ENCODE results near the gene MYO18A. TPM values are rescaled to one million over a fixed set of nuclear protein-coding genes. Genes with fewer than 3 reads are reported as not detected.

MYO18A gene
- total RNA-seq, 2 donors from 2014 or later = 43.8 to 56.7 TPM

DNA sequence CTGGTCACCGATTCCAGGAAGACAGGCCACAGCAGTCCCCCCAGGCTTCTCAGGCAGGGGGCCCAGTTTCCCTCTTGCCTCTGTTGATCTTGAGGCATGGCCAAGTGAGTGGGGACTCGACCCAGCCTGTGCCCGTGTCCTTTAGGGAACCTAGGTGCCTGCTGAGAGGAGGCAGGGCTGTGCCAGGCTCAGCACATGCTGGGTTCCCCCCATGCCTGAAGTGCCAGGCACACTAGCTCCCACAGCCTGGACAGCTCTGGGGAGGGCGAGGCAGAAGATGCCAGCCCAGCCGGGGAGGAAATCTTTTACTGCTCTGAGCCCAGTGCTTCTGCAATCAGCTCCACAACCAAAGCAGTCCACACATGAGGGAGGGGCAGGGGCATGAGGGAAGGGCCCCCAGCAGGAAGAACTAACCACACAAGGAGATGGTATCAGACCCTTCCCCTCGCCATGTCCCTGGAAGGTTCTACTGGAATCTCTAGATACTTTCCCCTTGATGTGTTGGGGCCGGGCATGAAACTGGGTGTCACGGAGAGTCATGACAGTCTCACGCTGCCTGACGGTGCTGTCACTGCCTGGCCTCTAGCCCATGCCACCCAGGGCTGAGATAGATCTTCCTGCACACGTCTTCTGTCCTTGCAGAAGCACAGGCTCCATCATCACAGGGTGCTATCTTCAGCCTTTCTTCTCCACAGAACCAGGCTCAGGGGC lies 25.5 kb downstream of the MYO18A start:
- no peaks in the 10 kb centered on the region for H3K27me3 Mint-ChIP-seq (ENCODE audit: insufficient read depth)
- H3K27me3 ChIP-seq (ENCODE audit: control insufficient read depth, insufficient read depth, low read length, poor library complexity, severe bottlenecking) = no peaks in the 10 kb centered on the region
- peak overlapping the region; percentile 95 for H3K27ac Mint-ChIP-seq
- H3K36me3 Mint-ChIP-seq (ENCODE audit: low read depth) = no peaks in the 10 kb centered on the region
- WGBS, 2 experiments (ENCODE audit: insufficient coverage in 1 of 2, insufficient read length in 1 of 2) = 94 to 97% methylated on average over 8 to 11 of the region's 11 CpGs
- H3K27ac ChIP-seq (ENCODE audit: low read depth, low read length) = no peak overlapping the region
- H3K9ac ChIP-seq (ENCODE audit: extremely low read depth, low read length, poor library complexity, severe bottlenecking) = no peak overlapping the region
- H3K4me1 ChIP-seq (ENCODE audit: control insufficient read depth, insufficient read depth, low read length) = peaks cover 11% of the 10 kb centered on the region
- H3K36me3 ChIP-seq (ENCODE audit: control insufficient read depth, insufficient read depth, low read length) = no peaks in the 10 kb centered on the region
- no peaks in the 10 kb centered on the region for H3K9me3 Mint-ChIP-seq
- no peak for DNase-seq
- TF ChIP-seq, protein P1, sequence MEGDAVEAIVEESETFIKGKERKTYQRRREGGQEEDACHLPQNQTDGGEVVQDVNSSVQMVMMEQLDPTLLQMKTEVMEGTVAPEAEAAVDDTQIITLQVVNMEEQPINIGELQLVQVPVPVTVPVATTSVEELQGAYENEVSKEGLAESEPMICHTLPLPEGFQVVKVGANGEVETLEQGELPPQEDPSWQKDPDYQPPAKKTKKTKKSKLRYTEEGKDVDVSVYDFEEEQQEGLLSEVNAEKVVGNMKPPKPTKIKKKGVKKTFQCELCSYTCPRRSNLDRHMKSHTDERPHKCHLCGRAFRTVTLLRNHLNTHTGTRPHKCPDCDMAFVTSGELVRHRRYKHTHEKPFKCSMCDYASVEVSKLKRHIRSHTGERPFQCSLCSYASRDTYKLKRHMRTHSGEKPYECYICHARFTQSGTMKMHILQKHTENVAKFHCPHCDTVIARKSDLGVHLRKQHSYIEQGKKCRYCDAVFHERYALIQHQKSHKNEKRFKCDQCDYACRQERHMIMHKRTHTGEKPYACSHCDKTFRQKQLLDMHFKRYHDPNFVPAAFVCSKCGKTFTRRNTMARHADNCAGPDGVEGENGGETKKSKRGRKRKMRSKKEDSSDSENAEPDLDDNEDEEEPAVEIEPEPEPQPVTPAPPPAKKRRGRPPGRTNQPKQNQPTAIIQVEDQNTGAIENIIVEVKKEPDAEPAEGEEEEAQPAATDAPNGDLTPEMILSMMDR (conservative IDR thresholded peaks at IDR 0.05) = no peak
- no peak overlapping the region for H3K4me3 ChIP-seq (ENCODE audit: low read length)
- H3K4me3 Mint-ChIP-seq = no peak overlapping the region
- H3K4me1 Mint-ChIP-seq = peaks cover 29% of the 10 kb centered on the region
- no peaks in the 10 kb centered on the region for H3K9me3 ChIP-seq (ENCODE audit: control insufficient read depth, low read length)

- Histone ChIP-seq H3K36me3 (ENCODE audit: control insufficient read depth, insufficient read depth, low read length) (no peaks in the 10 kb centered on the region), H3K4me3 (ENCODE audit: low read length) (no peak overlapping the region), H3K27ac (ENCODE audit: low read depth, low read length) (peak overlapping the region; percentile 30), H3K27me3 (ENCODE audit: control insufficient read depth, insufficient read depth, low read length, poor library complexity, severe bottlenecking) (no peaks in the 10 kb centered on the region), H3K9me3 (ENCODE audit: control insufficient read depth, low read length) (no peaks in the 10 kb centered on the region), H3K9ac (ENCODE audit: extremely low read depth, low read length, poor library complexity, severe bottlenecking) (no peak overlapping the region), H3K4me1 (ENCODE audit: control insufficient read depth, insufficient read depth, low read length) (peaks cover 15% of the 10 kb centered on the region)
- peak overlapping the region; percentile 92 for H3K27ac Mint-ChIP-seq
- peak; percentile 82 for DNase-seq
- no peaks in the 10 kb centered on the region for H3K36me3 Mint-ChIP-seq (ENCODE audit: low read depth)
- H3K9me3 Mint-ChIP-seq = no peaks in the 10 kb centered on the region
- TF ChIP-seq, protein P1 (conservative IDR thresholded peaks at IDR 0.05) = no peak
- no peak overlapping the region for H3K4me3 Mint-ChIP-seq
- H3K4me1 Mint-ChIP-seq = peaks cover 47% of the 10 kb centered on the region
- no peaks in the 10 kb centered on the region for H3K27me3 Mint-ChIP-seq (ENCODE audit: insufficient read depth)
- WGBS, 2 experiments (ENCODE audit: insufficient coverage in 1 of 2, insufficient read length in 1 of 2) = 68% methylated on average over 4 of the region's 4 CpGs; no CpG with 5 or more reads in 1 of the 2 experiments
Measured at GRCh38 chr17:29151567-29151966, 28.6 kb downstream of the MYO18A start.

GRCh38 chr17:29150161-29150560 lies 30.0 kb downstream of the MYO18A start:
- no peaks in the 10 kb centered on the region for H3K27me3 ChIP-seq (ENCODE audit: control insufficient read depth, insufficient read depth, low read length, poor library complexity, severe bottlenecking)
- no peaks in the 10 kb centered on the region for H3K36me3 ChIP-seq (ENCODE audit: control insufficient read depth, insufficient read depth, low read length)
- H3K9me3 ChIP-seq (ENCODE audit: control insufficient read depth, low read length) = no peaks in the 10 kb centered on the region
- no peak overlapping the region for H3K4me3 ChIP-seq (ENCODE audit: low read length)
- Mint-ChIP-seq H3K9me3 (no peaks in the 10 kb centered on the region), H3K27me3 (ENCODE audit: insufficient read depth) (no peaks in the 10 kb centered on the region), H3K27ac (no peak overlapping the region), H3K4me1 (peaks cover 40% of the 10 kb centered on the region), H3K36me3 (ENCODE audit: low read depth) (no peaks in the 10 kb centered on the region), H3K4me3 (no peak overlapping the region)
- 90 to 100% methylated on average over 2 of the region's 2 CpGs for WGBS, 2 experiments (ENCODE audit: insufficient coverage in 1 of 2, insufficient read length in 1 of 2)
- peaks cover 6% of the 10 kb centered on the region for H3K4me1 ChIP-seq (ENCODE audit: control insufficient read depth, insufficient read depth, low read length)
- no peak overlapping the region for H3K27ac ChIP-seq (ENCODE audit: low read depth, low read length)
- TF ChIP-seq, protein P1 (conservative IDR thresholded peaks at IDR 0.05) = no peak
- H3K9ac ChIP-seq (ENCODE audit: extremely low read depth, low read length, poor library complexity, severe bottlenecking) = no peak overlapping the region
- no peak for DNase-seq

Data from endodermal cell (in vitro differentiated cells).